Osteocyte (in vitro differentiated cells): Measurements from ENCODE around the gene ACTG1. TPM values are rescaled to one million over a fixed set of nuclear protein-coding genes. Genes with fewer than 3 reads are reported as not detected.

Experiments used
- DNase-seq: peaks from one replicate; pipeline ENCODE4 v3.0.0; 2021; ENCODE audit warnings: mixed read lengths; ENCODE audit not compliant: unreplicated experiment; ENCODE audit errors: extremely low spot score
- H3K27ac Mint-ChIP-seq: one replicate; pipeline ENCODE4 v1.8.0; 2021; ENCODE audit warnings: mild to moderate bottlenecking, mixed read lengths; ENCODE audit not compliant: unreplicated experiment
- H3K27me3 Mint-ChIP-seq: one replicate; pipeline ENCODE4 v1.8.0; 2021; ENCODE audit warnings: mixed read lengths; ENCODE audit not compliant: unreplicated experiment
- H3K36me3 Mint-ChIP-seq: one replicate; pipeline ENCODE4 v1.8.0; 2021; ENCODE audit warnings: mixed read lengths; ENCODE audit not compliant: unreplicated experiment
- H3K4me1 Mint-ChIP-seq: one replicate; pipeline ENCODE4 v1.8.0; 2021; ENCODE audit warnings: mixed read lengths; ENCODE audit not compliant: unreplicated experiment
- H3K4me3 Mint-ChIP-seq: one replicate; pipeline ENCODE4 v1.8.0; 2021; ENCODE audit warnings: mild to moderate bottlenecking, moderate library complexity, mixed read lengths; ENCODE audit not compliant: unreplicated experiment
- H3K9me3 Mint-ChIP-seq: one replicate; pipeline ENCODE4 v1.8.0; 2021; ENCODE audit warnings: mixed read lengths; ENCODE audit not compliant: unreplicated experiment
- CTCF ChIP-seq: fragments of 200-600 bp; sonication (generic); IDR thresholded peaks from 2 replicates; pipeline ENCODE4 v1.5.0; 2021; ENCODE audit warnings: antibody characterized with exemption, mild to moderate bottlenecking, moderate library complexity
- total RNA-seq: library from RNA; stranded (reverse); gene quantifications from 2 replicates; pipeline ENCODE4 v1.2.1, GENCODE V29; 2021

Gene ACTG1
- total RNA-seq, 1 donor from 2014 or later: 4,267 TPM

- Mint-ChIP-seq H3K27ac (no peak overlapping the region), H3K27me3 (no peaks in the 10 kb centered on the region), H3K36me3 (no peaks in the 10 kb centered on the region), H3K4me1 (peaks cover 9% of the 10 kb centered on the region), H3K4me3 (no peak overlapping the region), H3K9me3 (no peaks in the 10 kb centered on the region)
- TF ChIP-seq CTCF: no peak
- no peak for DNase-seq
Measured at GRCh38 chr17:81526662-81527571, 14.3 kb upstream of the ACTG1 start.

- Mint-ChIP-seq H3K9me3 (no peaks in the 10 kb centered on the region), H3K27ac (no peak overlapping the region), H3K4me3 (no peak overlapping the region), H3K27me3 (no peaks in the 10 kb centered on the region), H3K4me1 (peaks cover 13% of the 10 kb centered on the region), H3K36me3 (no peaks in the 10 kb centered on the region)
- no peak for TF ChIP-seq CTCF
- DNase-seq: no peak
Measured at GRCh38 chr17:81524865-81525159, 12.2 kb upstream of the ACTG1 start.

GRCh38 chr17:81524039-81524864 lies 11.7 kb upstream of the ACTG1 start:
- Mint-ChIP-seq H3K4me3 (no peak overlapping the region), H3K27me3 (no peaks in the 10 kb centered on the region), H3K27ac (no peak overlapping the region), H3K36me3 (no peaks in the 10 kb centered on the region), H3K4me1 (peaks cover 13% of the 10 kb centered on the region), H3K9me3 (no peaks in the 10 kb centered on the region)
- no peak for DNase-seq
- no peak for TF ChIP-seq CTCF

- H3K4me1 Mint-ChIP-seq: peaks cover 15% of the 10 kb centered on the region
- no peak overlapping the region for H3K4me3 Mint-ChIP-seq
- no peak for DNase-seq
- no peak overlapping the region for H3K27ac Mint-ChIP-seq
- no peaks in the 10 kb centered on the region for H3K36me3 Mint-ChIP-seq
- H3K27me3 Mint-ChIP-seq: no peaks in the 10 kb centered on the region
- H3K9me3 Mint-ChIP-seq: no peaks in the 10 kb centered on the region
- no peak for TF ChIP-seq CTCF
Measured at GRCh38 chr17:81523402-81524038, 10.9 kb upstream of the ACTG1 start.
